Nephron (organoid): ENCODE measurements around the gene TCF7.

Source experiments
- H3K27ac Mint-ChIP-seq, 3 experiments: 2 replicates each; pipeline ENCODE4 v1.8.0; 2020; ENCODE audit warnings: mixed read lengths in 3 of 3, mild to moderate bottlenecking in 2 of 3, moderate library complexity in 1 of 3
- H3K27me3 Mint-ChIP-seq: 2 replicates; pipeline ENCODE4 v1.8.0; 2021; ENCODE audit warnings: low read depth, mild to moderate bottlenecking, moderate library complexity, mixed read lengths
- H3K36me3 Mint-ChIP-seq: 2 replicates; pipeline ENCODE4 v1.8.0; 2020; ENCODE audit warnings: low read depth, mixed read lengths
- H3K4me1 Mint-ChIP-seq: 2 replicates; pipeline ENCODE4 v1.8.0; 2020; ENCODE audit warnings: mixed read lengths
- H3K4me3 Mint-ChIP-seq, 3 experiments: 2 replicates each; pipeline ENCODE4 v1.8.0; 2020; ENCODE audit warnings: mild to moderate bottlenecking in 3 of 3, mixed read lengths in 3 of 3, moderate library complexity in 2 of 3
- H3K9me3 Mint-ChIP-seq: 2 replicates; pipeline ENCODE4 v1.8.0; 2020; ENCODE audit warnings: mixed read lengths
- TF ChIP-seq, protein P1 (sequence below), 3 experiments: fragments of 200-600 bp; sonication (generic); IDR thresholded peaks; one replicate each; pipeline ENCODE4 v1.5.0; 2021; ENCODE audit warnings: antibody characterized with exemption in 3 of 3; ENCODE audit not compliant: unreplicated experiment in 3 of 3

TCF7 gene

GRCh38 chr5:134136771-134137170 lies 22.3 kb downstream of the TCF7 start:
- Mint-ChIP-seq H3K4me3 (no peak overlapping the region), H3K9me3 (no peaks in the 10 kb centered on the region), H3K4me1 (peaks cover 12% of the 10 kb centered on the region), H3K27me3 (no peaks in the 10 kb centered on the region), H3K36me3 (peaks cover 20% of the 10 kb centered on the region), H3K27ac (no peak overlapping the region)
- TF ChIP-seq, protein P1, sequence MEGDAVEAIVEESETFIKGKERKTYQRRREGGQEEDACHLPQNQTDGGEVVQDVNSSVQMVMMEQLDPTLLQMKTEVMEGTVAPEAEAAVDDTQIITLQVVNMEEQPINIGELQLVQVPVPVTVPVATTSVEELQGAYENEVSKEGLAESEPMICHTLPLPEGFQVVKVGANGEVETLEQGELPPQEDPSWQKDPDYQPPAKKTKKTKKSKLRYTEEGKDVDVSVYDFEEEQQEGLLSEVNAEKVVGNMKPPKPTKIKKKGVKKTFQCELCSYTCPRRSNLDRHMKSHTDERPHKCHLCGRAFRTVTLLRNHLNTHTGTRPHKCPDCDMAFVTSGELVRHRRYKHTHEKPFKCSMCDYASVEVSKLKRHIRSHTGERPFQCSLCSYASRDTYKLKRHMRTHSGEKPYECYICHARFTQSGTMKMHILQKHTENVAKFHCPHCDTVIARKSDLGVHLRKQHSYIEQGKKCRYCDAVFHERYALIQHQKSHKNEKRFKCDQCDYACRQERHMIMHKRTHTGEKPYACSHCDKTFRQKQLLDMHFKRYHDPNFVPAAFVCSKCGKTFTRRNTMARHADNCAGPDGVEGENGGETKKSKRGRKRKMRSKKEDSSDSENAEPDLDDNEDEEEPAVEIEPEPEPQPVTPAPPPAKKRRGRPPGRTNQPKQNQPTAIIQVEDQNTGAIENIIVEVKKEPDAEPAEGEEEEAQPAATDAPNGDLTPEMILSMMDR (IDR thresholded peaks at IDR 0.05; ENCODE audit: unreplicated experiment in 3 of 3), result no peak

DNA sequence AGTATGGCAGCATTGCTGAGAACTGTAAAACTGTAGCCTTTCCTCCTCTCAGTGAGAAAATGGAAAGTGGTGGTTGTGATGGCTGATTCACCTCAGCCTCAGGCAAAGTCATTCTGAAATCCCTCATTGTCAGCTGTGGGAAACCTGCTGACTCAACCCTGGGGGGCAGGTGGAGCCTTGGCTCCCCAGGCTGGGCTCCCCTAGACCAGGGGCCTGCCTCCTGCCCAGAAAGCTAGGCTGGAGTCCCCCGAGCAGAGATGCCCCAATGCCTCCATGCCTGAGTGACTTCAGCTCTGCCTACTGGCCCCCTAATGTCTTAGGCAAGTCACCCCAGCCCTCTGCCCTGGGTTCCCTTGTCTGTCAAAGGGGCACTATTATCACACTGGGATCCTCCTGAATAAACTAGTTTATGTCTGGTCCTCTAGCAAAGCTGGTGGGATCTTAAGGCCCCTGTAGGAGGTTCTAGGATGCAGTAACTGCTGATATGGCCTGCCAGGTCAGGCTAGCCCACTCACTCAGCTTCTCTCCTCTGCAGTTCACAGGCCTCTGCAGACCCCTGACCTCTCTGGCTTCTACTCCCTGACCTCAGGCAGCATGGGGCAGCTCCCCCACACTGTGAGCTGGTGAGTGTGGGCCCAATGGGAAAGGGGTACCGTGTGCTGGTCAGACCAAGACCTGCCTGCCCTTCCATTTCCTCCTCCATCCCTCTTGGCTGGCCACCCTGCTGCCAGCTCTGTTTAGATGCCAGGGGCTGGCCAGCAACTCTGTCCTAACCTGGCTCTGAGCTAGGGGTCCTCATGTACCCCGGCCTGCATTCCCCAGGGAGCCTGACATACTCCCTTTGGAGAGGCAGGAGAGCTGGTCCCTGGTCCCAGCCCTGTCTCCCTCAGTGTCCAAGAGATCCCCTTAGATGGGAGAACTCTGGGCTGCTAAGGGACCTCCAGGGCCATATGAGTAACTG lies 24.2 kb downstream of the TCF7 start:
- Mint-ChIP-seq H3K27ac (no peak overlapping the region), H3K36me3 (peaks cover 21% of the 10 kb centered on the region), H3K9me3 (no peaks in the 10 kb centered on the region), H3K27me3 (no peaks in the 10 kb centered on the region), H3K4me1 (peaks cover 12% of the 10 kb centered on the region), H3K4me3 (no peak overlapping the region)
- TF ChIP-seq, protein P1 (IDR thresholded peaks at IDR 0.05; ENCODE audit: unreplicated experiment in 3 of 3), result no peak

- H3K27ac Mint-ChIP-seq, result no peak overlapping the region
- TF ChIP-seq, protein P1 (IDR thresholded peaks at IDR 0.05; ENCODE audit: unreplicated experiment in 3 of 3), result no peak
- H3K27me3 Mint-ChIP-seq, result no peaks in the 10 kb centered on the region
- peaks cover 25% of the 10 kb centered on the region for H3K36me3 Mint-ChIP-seq
- peaks cover 12% of the 10 kb centered on the region for H3K4me1 Mint-ChIP-seq
- no peaks in the 10 kb centered on the region for H3K9me3 Mint-ChIP-seq
- no peak overlapping the region for H3K4me3 Mint-ChIP-seq
Observed at GRCh38 chr5:134139377-134139851, 24.9 kb downstream of the TCF7 start.

GRCh38 chr5:134139891-134140469 lies 25.5 kb downstream of the TCF7 start:
- peaks cover 12% of the 10 kb centered on the region for H3K4me1 Mint-ChIP-seq
- H3K9me3 Mint-ChIP-seq, result no peaks in the 10 kb centered on the region
- H3K27me3 Mint-ChIP-seq, result no peaks in the 10 kb centered on the region
- H3K36me3 Mint-ChIP-seq, result peaks cover 26% of the 10 kb centered on the region
- TF ChIP-seq, protein P1 (IDR thresholded peaks at IDR 0.05; ENCODE audit: unreplicated experiment in 3 of 3), result no peak
- no peak overlapping the region for H3K4me3 Mint-ChIP-seq
- H3K27ac Mint-ChIP-seq, result no peak overlapping the region

- Mint-ChIP-seq H3K27me3 (no peaks in the 10 kb centered on the region), H3K9me3 (no peaks in the 10 kb centered on the region), H3K27ac (no peak overlapping the region), H3K4me1 (peaks cover 10% of the 10 kb centered on the region), H3K4me3 (no peak overlapping the region), H3K36me3 (peaks cover 20% of the 10 kb centered on the region)
- TF ChIP-seq, protein P1 (IDR thresholded peaks at IDR 0.05; ENCODE audit: unreplicated experiment in 3 of 3), result peak; percentile 67 to 72 (median 71)
Observed at GRCh38 chr5:134140530-134141201, 26.2 kb downstream of the TCF7 start.
